DOHH2 (cell line): ENCODE measurements around the gene DCXR.

Experiments used
- H3F3A ChIP-seq: fragments of 200-600 bp; sonication (generic), shearing (Covaris generic); 2 replicates; pipeline ENCODE4 v1.6.0; 2016; ENCODE audit warnings: antibody characterized with exemption, mild to moderate bottlenecking; ENCODE audit not compliant: control insufficient read depth, insufficient read depth
- H3K27ac ChIP-seq: fragments of 200-600 bp; sonication (generic); 2 replicates; pipeline ENCODE4 v1.5.1; 2014; ENCODE audit warnings: low read depth, mild to moderate bottlenecking, low read length, moderate library complexity
- H3K27me3 ChIP-seq: fragments of 200-600 bp; sonication (generic); 2 replicates; pipeline ENCODE4 v1.6.1; 2014; ENCODE audit warnings: mild to moderate bottlenecking, low read length, mixed read lengths; ENCODE audit not compliant: control insufficient read depth
- H3K36me3 ChIP-seq: fragments of 200-600 bp; sonication (generic); 2 replicates; pipeline ENCODE4 v1.6.1; 2014; ENCODE audit warnings: mild to moderate bottlenecking, low read length, moderate library complexity, mixed read lengths; ENCODE audit not compliant: control insufficient read depth
- H3K4me1 ChIP-seq: fragments of 200-600 bp; sonication (generic); 2 replicates; pipeline ENCODE4 v1.6.1; 2014; ENCODE audit warnings: mild to moderate bottlenecking, low read length, mixed read lengths; ENCODE audit not compliant: control insufficient read depth
- H3K4me2 ChIP-seq: fragments of 200-600 bp; sonication (generic); 2 replicates; pipeline ENCODE4 v1.6.0; 2014; ENCODE audit warnings: mild to moderate bottlenecking, low read length, moderate library complexity
- H3K4me3 ChIP-seq: fragments of 200-600 bp; sonication (generic); 2 replicates; pipeline ENCODE4 v1.5.1; 2014; ENCODE audit warnings: mild to moderate bottlenecking, low read length, mixed read lengths
- H3K79me2 ChIP-seq: fragments of 200-600 bp; sonication (generic); 2 replicates; pipeline ENCODE4 v1.6.1; 2014; ENCODE audit warnings: mild to moderate bottlenecking, low read length, mixed read lengths; ENCODE audit not compliant: control insufficient read depth
- H3K9me2 ChIP-seq: fragments of 200-600 bp; sonication (generic); replicated peaks from 2 replicates; pipeline ENCODE4 v1.6.1; 2014; ENCODE audit warnings: mild to moderate bottlenecking, low read length, mixed read lengths; ENCODE audit not compliant: control insufficient read depth
- H3K9me3 ChIP-seq: fragments of 200-600 bp; sonication (generic); 2 replicates; pipeline ENCODE4 v1.6.1; 2014; ENCODE audit warnings: antibody characterized with exemption, low read length, mixed read lengths; ENCODE audit not compliant: control insufficient read depth, insufficient read depth
- H4K20me1 ChIP-seq: fragments of 200-600 bp; sonication (generic); 2 replicates; pipeline ENCODE4 v1.6.0; 2014; ENCODE audit warnings: low read depth, mild to moderate bottlenecking, antibody characterized with exemption, low read length, moderate library complexity; ENCODE audit not compliant: control insufficient read depth, insufficient read depth
- EZH2phosphoT487 ChIP-seq: fragments of 200-600 bp; sonication (generic); IDR thresholded peaks from 2 replicates; pipeline ENCODE4 v1.6.1; 2017; ENCODE audit warnings: borderline replicate concordance, mild to moderate bottlenecking, antibody characterized with exemption, low read length, moderate library complexity, mixed read lengths
- TF ChIP-seq, protein P1 (sequence below): fragments of 200-600 bp; sonication (generic); IDR thresholded peaks from one replicate; pipeline ENCODE4 v1.5.1; 2014; ENCODE audit warnings: antibody characterized with exemption, mild to moderate bottlenecking, low read depth, low read length; ENCODE audit not compliant: poor library complexity, severe bottlenecking

The DCXR gene

DNA sequence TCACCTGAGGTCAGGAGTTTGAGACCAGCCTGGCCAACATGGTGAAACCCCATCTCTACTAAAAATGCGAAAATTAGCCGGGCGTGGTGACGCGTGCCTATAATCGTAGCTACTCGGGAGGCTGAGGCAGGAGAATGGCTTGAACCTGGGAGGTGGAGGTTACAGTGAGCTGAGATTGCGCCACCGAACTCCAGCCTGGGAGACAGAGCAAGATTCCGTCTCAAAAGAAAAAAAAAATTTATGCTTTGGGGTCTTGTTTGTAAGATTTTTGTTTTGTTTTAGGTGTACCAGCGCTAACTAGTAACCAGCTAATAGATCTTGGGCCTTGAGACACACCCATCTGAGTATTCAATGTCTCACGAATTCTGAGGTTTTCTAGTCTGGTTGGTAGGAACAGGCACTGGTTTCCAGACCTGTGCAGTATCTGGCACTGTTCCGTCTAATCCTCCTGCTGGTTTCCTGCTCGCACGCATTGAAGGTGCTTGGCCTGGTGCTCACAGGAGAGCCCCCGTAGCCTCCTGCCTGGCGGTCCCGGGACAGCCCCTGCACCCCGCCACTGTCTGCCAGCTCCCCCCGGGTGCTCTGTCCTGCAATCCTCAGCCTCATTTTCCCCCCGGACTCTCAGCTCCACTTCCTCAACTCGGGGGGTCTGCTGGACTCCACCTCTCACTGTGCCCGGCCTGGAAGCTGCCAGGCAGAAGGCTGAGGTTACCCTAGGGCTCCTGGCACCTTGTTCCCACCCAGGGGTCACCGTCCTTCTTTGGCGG, 38.7 kb upstream of the DCXR start:
- Histone ChIP-seq H3K79me2 (no peaks in the 10 kb centered on the region), H3K27ac (no peak overlapping the region)

DNA sequence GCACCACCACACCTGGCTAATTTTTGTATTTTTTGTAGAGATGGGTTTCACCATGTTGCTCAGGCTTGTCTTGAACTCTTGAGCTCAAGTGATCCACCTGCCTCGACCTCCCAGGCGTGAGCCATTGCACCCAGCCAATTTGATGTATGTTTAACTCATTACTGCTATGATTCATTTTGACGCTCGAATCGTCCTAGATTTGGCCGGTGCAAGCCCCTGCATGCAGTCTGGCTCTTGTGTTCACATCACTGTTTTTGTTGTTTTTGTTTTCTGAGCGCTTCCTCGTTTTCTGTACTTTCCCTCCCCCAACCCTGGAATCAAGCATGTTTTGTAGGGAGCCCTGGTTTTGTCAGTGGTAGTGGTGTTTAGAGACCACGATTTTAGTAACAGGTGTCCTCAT, 35.9 kb upstream of the DCXR start:
- H3K79me2 ChIP-seq, result no peaks in the 10 kb centered on the region
- peaks cover 14% of the 10 kb centered on the region for H3F3A ChIP-seq
- TF ChIP-seq EZH2phosphoT487, result no peak
- TF ChIP-seq, protein P1, sequence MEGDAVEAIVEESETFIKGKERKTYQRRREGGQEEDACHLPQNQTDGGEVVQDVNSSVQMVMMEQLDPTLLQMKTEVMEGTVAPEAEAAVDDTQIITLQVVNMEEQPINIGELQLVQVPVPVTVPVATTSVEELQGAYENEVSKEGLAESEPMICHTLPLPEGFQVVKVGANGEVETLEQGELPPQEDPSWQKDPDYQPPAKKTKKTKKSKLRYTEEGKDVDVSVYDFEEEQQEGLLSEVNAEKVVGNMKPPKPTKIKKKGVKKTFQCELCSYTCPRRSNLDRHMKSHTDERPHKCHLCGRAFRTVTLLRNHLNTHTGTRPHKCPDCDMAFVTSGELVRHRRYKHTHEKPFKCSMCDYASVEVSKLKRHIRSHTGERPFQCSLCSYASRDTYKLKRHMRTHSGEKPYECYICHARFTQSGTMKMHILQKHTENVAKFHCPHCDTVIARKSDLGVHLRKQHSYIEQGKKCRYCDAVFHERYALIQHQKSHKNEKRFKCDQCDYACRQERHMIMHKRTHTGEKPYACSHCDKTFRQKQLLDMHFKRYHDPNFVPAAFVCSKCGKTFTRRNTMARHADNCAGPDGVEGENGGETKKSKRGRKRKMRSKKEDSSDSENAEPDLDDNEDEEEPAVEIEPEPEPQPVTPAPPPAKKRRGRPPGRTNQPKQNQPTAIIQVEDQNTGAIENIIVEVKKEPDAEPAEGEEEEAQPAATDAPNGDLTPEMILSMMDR, result no peak
- H3K4me3 ChIP-seq, result no peak overlapping the region
- H3K9me2 ChIP-seq, result no peaks in the 10 kb centered on the region
- H4K20me1 ChIP-seq, result 0 out of 2 replicates have a peak, but pooled peaks cover 3% of the 10 kb centered on the region
- no peaks in the 10 kb centered on the region for H3K9me3 ChIP-seq
- no peak overlapping the region for H3K27ac ChIP-seq
- H3K4me2 ChIP-seq, result no peak overlapping the region
- H3K4me1 ChIP-seq, result peaks cover 17% of the 10 kb centered on the region
- peaks cover 9% of the 10 kb centered on the region for H3K36me3 ChIP-seq
- peaks cover 3% of the 10 kb centered on the region; the same call in 1 of the 2 replicates for H3K27me3 ChIP-seq

More for the DNA sequence above, 38.7 kb upstream of the DCXR start:
- Histone ChIP-seq H3K9me3 (no peaks in the 10 kb centered on the region), H3K9me2 (no peaks in the 10 kb centered on the region), H3K4me1 (peaks cover 17% of the 10 kb centered on the region), H3K27me3 (peaks cover 3% of the 10 kb centered on the region; the same call in 1 of the 2 replicates), H3K36me3 (peaks cover 33% of the 10 kb centered on the region), H3K4me2 (peak overlapping the region; percentile 8; the same call in 1 of the 2 replicates), H3K4me3 (no peak overlapping the region), H3F3A (peaks cover 14% of the 10 kb centered on the region), H4K20me1 (peaks cover 3% of the 10 kb centered on the region; the same call in 1 of the 2 replicates)
- TF ChIP-seq, protein P1, result no peak
- TF ChIP-seq EZH2phosphoT487, result no peak

DNA sequence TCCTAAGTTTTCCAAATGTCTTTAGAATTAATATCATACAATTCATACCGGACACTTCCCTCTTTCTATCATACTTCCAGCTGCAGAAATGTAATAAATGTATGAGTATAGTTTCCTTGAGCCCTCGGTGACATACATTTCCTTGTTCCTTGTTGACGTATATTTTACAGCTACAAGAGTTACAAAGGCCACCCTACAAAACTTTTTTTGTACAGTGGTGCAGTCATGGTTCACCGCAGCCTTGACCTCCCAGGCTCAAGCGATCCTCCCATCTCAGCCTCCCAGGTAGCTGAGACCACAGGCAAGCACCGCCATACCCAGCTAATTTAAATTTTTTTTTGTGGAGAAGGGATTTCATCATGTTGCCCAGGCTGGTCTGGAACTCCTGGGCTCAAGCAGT, 35.3 kb upstream of the DCXR start:
- no peak overlapping the region for H3K4me2 ChIP-seq
- TF ChIP-seq, protein P1, result no peak
- TF ChIP-seq EZH2phosphoT487, result no peak

More for the DNA sequence above, 35.3 kb upstream of the DCXR start:
- no peak overlapping the region for H3K27ac ChIP-seq
- no peaks in the 10 kb centered on the region for H3K79me2 ChIP-seq
- H3K9me2 ChIP-seq, result no peaks in the 10 kb centered on the region
- peaks cover 3% of the 10 kb centered on the region; the same call in 1 of the 2 replicates for H3K27me3 ChIP-seq
- 0 out of 2 replicates have a peak, but pooled peaks cover 3% of the 10 kb centered on the region for H4K20me1 ChIP-seq
- H3K4me3 ChIP-seq, result no peak overlapping the region
- H3F3A ChIP-seq, result peaks cover 14% of the 10 kb centered on the region
- peaks cover 17% of the 10 kb centered on the region for H3K4me1 ChIP-seq
- H3K9me3 ChIP-seq, result no peaks in the 10 kb centered on the region
- H3K36me3 ChIP-seq, result peaks cover 3% of the 10 kb centered on the region
